Gastrocnemius medialis (tissue), 4 donors: ENCODE measurements around the gene PPP2R5A. TPM values are rescaled to one million over a fixed set of nuclear protein-coding genes. Genes with fewer than 3 reads are reported as not detected.

Source experiments
- ATAC-seq, 2 donors: fragments of 150-250 bp; one replicate each; pipeline ENCODE4 v1.9.1; 2016
- DNase-seq, 2 donors: peaks; one replicate each; pipeline ENCODE4 v3.0.0-alpha.2; 2019
- H3K27ac ChIP-seq, 4 donors: fragments of 200-600 bp; sonication (generic); 1 replicate in 1 of 4; 2 replicates in 3 of 4; pipeline ENCODE4 v1.5.1; 2016 to 2018; ENCODE audit warnings: mild to moderate bottlenecking in 2 of 4, moderate library complexity in 1 of 4
- H3K27me3 ChIP-seq, 3 donors: fragments of 200-600 bp; sonication (generic) in 2 of 3; 1 replicate in 1 of 3; 2 replicates in 2 of 3; pipeline versions ENCODE4 v1.5.1 to v1.6.0; 2016 to 2019; ENCODE audit warnings: mild to moderate bottlenecking in 1 of 3, moderate library complexity in 1 of 3
- H3K36me3 ChIP-seq, 2 donors: fragments of 200-600 bp; sonication (generic) in 1 of 2; one replicate each; pipeline ENCODE4 v1.5.1; 2017 to 2018
- H3K4me1 ChIP-seq, 2 donors: fragments of 200-600 bp; sonication (generic) in 1 of 2; one replicate each; pipeline ENCODE4 v1.5.1; 2016 to 2017; ENCODE audit warnings: mild to moderate bottlenecking in 2 of 2
- H3K4me3 ChIP-seq, 4 donors: fragments of 200-600 bp; sonication (generic) in 3 of 4; 1 replicate in 1 of 4; 2 replicates in 3 of 4; pipeline ENCODE4 v1.5.1; 2016 to 2019; ENCODE audit warnings: mild to moderate bottlenecking in 2 of 4
- H3K9me3 ChIP-seq, 3 donors: fragments of 200-600 bp; sonication (generic) in 2 of 3; 1 replicate in 1 of 3; 2 replicates in 2 of 3; pipeline ENCODE4 v1.5.1; 2016 to 2019
- POLR2A ChIP-seq, 2 donors: fragments of 450-650 bp; IDR thresholded peaks; one replicate each; pipeline ENCODE4 v1.6.1; 2017; ENCODE audit warnings: antibody characterized with exemption in 2 of 2, mild to moderate bottlenecking in 2 of 2, moderate library complexity in 2 of 2
- in situ Hi-C, 4 donors: fragments of 200-750 bp; cut with MboI; loops; one replicate each; pipeline versions ENCODE4 v1.15.0 to v1.8.0; 2017; ENCODE audit warnings: low sequenced_read_pairs in 4 of 4
- intact Hi-C: fragments of 100-400 bp; cut with DNase I; formaldehyde crosslinking; loops from one replicate; pipeline ENCODE4 v1.15.1; 2023; ENCODE audit warnings: low total_unique reads
- total RNA-seq, 4 donors: library from RNA; depleted of rRNA; stranded (reverse); fragments of >200 nt; gene quantifications; one replicate each; pipeline versions ENCODE4 v1.1.0 to v1.2.3, GENCODE V29; 2016
- TF ChIP-seq, protein P1 (sequence below), 5 experiments: fragments of 450-650 bp in 3 of 5; fragments of 200-600 bp in 2 of 5; sonication (generic) in 2 of 5; IDR thresholded peaks in 4 of 5; conservative IDR thresholded peaks in 1 of 5; 1 replicate in 4 of 5; 2 replicates in 1 of 5; pipeline ENCODE4 v1.5.1; 2016 to 2019; ENCODE audit warnings: antibody characterized with exemption in 5 of 5, mild to moderate bottlenecking in 3 of 5, moderate library complexity in 3 of 5

Gene PPP2R5A
- total RNA-seq, 4 donors from 2014 or later = 33.3 to 50.5 (median 37.5) TPM

DNA sequence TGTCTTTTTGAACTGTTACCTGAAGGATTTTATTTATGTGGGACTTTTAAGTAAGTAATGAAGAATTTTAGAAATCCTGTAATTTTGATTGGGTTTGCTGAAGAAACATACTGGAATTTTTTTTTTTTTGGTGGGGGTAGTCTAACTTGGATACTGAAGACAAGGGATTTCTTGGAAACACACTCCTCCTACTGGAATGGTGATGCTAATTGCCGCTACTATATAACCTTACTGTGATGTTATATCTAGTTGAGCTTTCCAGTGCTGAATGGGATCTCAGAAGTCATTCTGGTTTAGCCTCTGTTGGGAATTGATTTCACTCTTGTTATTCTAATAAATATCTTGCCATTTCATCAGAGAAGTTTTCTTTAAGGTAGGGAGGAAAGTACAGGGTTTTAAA lies 8.4 kb downstream of the PPP2R5A start:
- H3K9me3 ChIP-seq = no peaks in the 10 kb centered on the region
- TF ChIP-seq, protein P1, sequence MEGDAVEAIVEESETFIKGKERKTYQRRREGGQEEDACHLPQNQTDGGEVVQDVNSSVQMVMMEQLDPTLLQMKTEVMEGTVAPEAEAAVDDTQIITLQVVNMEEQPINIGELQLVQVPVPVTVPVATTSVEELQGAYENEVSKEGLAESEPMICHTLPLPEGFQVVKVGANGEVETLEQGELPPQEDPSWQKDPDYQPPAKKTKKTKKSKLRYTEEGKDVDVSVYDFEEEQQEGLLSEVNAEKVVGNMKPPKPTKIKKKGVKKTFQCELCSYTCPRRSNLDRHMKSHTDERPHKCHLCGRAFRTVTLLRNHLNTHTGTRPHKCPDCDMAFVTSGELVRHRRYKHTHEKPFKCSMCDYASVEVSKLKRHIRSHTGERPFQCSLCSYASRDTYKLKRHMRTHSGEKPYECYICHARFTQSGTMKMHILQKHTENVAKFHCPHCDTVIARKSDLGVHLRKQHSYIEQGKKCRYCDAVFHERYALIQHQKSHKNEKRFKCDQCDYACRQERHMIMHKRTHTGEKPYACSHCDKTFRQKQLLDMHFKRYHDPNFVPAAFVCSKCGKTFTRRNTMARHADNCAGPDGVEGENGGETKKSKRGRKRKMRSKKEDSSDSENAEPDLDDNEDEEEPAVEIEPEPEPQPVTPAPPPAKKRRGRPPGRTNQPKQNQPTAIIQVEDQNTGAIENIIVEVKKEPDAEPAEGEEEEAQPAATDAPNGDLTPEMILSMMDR (IDR thresholded peaks at IDR 0.05 in 4 of 5, conservative IDR thresholded peaks at IDR 0.05 in 1 of 5) = peak in 2 of 5 experiments; percentile 25 to 37
- no peak for TF ChIP-seq POLR2A (IDR thresholded peaks at IDR 0.05)
- no peaks in the 10 kb centered on the region for H3K27me3 ChIP-seq
- no peak overlapping the region for H3K4me3 ChIP-seq
- intact Hi-C loops = no loop called here
- H3K27ac ChIP-seq = peak overlapping the region; percentile 1 to 98 (median 18)
- DNase-seq (no peak), ATAC-seq (peak; percentile 44 to 59)
- in situ Hi-C loops = loop anchor here in 1 of 4 donors (5.0 kb wide), 1 partner anchor 221 kb away; no protein-coding TSS in a partner anchor
- peaks cover 73 to 82% of the 10 kb centered on the region in 2 donors for H3K4me1 ChIP-seq
- H3K36me3 ChIP-seq = no peaks in the 10 kb centered on the region

DNA sequence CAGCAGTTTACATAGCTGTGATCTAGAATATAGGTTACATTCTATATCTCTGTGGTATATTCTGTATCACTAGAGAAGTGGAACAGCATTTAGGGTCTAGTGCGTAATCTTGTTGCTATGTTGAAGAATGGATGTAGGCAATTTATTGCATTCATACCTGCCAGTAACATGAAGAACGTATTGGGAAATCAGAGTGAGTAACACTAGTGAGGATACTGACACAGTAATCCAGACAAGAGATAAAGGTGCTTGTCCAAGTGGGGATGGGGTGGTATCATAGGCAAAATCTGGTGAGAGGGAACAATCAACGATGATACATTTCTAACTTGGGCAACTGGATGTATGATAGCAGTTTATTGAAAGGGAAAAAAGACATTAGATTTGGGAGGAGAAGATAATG lies 9.8 kb downstream of the PPP2R5A start:
- Histone ChIP-seq H3K27ac (peak overlapping the region in 2 of 4 donors; percentile 42 to 60), H3K4me1 (peaks cover 63 to 78% of the 10 kb centered on the region in 2 donors), H3K36me3 (no peaks in the 10 kb centered on the region), H3K9me3 (no peaks in the 10 kb centered on the region), H3K27me3 (no peaks in the 10 kb centered on the region), H3K4me3 (no peak overlapping the region)
- ATAC-seq (peak; percentile 63 to 66), DNase-seq (no peak)
- TF ChIP-seq POLR2A (IDR thresholded peaks at IDR 0.05) = no peak
- TF ChIP-seq, protein P1 (IDR thresholded peaks at IDR 0.05 in 4 of 5, conservative IDR thresholded peaks at IDR 0.05 in 1 of 5) = no peak
- in situ Hi-C loops (loop anchor here in 1 of 4 donors (5.0 kb wide), 1 partner anchor 223 kb away; no protein-coding TSS in a partner anchor), intact Hi-C loops (no loop called here)

DNA sequence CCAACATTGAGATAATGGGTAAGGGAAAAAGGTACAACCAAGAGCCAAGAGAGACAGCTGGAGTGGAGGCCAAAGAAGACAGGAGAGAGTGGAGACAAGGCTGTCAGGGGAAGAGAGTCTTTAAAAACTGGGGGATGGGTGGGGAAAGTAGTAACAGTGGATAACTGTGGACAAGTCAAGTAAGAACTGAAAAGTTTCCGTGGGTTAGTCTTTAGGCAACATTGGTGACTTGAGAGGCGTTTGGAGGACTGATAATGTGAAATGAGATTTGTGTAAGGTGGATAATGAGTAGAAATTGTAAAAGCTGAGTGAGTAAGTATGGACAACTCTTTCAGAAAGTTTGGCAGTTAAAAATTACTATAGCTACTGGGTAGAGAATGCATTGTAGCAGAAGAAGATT lies 10.4 kb downstream of the PPP2R5A start:
- Histone ChIP-seq H3K27ac (peak overlapping the region in 3 of 4 donors; percentile 21 to 60 (median 32)), H3K9me3 (no peaks in the 10 kb centered on the region), H3K4me3 (no peak overlapping the region), H3K27me3 (no peaks in the 10 kb centered on the region), H3K36me3 (no peaks in the 10 kb centered on the region), H3K4me1 (peaks cover 57 to 73% of the 10 kb centered on the region in 2 donors)
- intact Hi-C loops = no loop called here
- no peak for DNase-seq
- no peak for TF ChIP-seq POLR2A (IDR thresholded peaks at IDR 0.05)
- TF ChIP-seq, protein P1 (IDR thresholded peaks at IDR 0.05 in 4 of 5, conservative IDR thresholded peaks at IDR 0.05 in 1 of 5) = no peak
- in situ Hi-C loops = no loop called here
- ATAC-seq = no peak

DNA sequence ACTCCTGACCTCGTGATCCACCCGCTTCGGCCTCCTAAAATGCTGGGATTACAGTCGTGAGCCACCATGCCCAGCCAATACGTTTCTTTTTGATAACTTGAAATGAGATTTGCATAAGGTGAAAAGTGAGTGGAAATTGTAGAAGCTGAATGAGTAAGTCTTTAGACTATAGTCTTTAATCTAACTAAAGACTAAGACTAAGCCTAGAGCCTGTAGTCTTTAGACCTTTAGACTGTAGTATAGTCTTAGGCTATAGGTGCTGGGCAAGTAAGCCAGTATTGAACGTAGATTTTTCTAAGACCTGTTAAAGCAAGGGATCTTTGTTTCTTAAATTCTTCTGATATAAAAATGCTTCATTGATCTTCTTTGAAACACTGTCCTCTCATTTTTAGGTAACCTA lies 12.1 kb downstream of the PPP2R5A start:
- in situ Hi-C loops = no loop called here
- no peaks in the 10 kb centered on the region for H3K36me3 ChIP-seq

More for the DNA sequence above, 12.1 kb downstream of the PPP2R5A start:
- TF ChIP-seq, protein P1 (IDR thresholded peaks at IDR 0.05 in 4 of 5, conservative IDR thresholded peaks at IDR 0.05 in 1 of 5) = no peak
- TF ChIP-seq POLR2A (IDR thresholded peaks at IDR 0.05) = no peak
- ATAC-seq (no peak), DNase-seq (no peak)
- Histone ChIP-seq H3K27me3 (no peaks in the 10 kb centered on the region), H3K4me1 (peaks cover 59 to 69% of the 10 kb centered on the region in 2 donors), H3K9me3 (no peaks in the 10 kb centered on the region), H3K27ac (peak overlapping the region in 1 of 4 donors; percentile 6), H3K4me3 (no peak overlapping the region)
- intact Hi-C loops = no loop called here
